Measurements from ENCODE around the gene ATF7IP.

Gene ATF7IP

DNA sequence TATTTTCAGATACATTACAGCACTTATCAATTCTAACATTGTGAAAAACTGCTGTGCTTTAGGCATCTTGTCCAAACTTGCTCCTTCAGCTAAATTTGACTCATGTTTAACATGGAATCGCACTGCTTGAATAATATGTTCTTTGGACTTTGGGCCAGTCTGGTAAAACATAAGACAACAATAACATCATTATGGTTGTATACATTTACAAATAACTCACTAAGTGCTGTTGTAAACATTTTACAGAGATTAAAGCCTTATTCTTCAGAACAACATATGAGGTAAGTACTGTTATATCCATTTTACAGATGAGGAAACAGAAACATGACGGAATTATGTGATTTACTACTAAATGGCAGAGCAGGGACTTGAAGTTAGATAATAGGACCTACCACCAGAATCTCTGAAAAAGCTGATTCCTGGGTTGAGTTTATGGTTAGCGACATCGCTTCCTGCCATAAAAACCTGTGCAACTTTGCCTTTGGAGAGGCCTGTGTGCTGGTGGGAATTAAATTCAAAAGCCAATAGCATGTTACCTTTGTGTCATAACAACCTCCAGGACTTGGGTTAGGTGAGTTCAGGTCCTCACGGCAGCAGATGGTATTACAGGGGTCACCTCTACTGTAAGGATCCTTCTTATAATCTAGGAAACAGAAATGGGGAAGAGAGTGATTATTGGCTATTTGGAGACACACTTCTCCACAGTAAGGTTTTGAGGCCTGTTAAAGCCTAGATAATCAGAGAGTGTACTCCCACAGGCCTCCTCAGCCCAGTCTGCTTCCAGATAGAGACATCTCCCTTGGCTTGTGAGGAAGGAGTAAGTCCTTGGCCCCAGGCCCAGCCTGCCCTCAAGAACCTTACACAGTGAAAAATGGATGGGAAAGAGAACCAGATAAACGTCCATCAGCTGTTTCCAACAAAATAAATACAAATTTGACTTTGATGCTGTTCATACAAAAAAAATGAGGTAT lies 140.4 kb downstream of the ATF7IP start:
- no peak for DNase-seq

DNA sequence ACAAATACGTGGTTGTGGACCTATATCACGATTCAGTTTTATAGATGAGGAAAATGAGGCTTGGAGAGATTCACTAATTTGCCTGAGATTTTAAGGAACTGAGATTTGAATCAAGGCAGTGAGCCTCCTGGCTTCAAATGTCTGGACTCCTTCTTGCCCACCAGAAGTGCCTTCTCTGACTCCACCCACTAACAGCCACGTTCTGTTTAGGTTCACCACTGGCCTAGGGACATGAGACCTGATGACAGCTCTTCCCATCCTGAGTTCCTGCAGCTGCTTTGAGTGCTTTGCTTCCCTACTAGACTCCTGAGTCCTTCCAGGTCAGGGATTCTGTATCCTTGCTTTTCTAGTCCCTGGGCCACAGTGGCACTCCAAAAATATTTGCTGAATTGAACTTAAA lies 145.1 kb downstream of the ATF7IP start:
- no peak for DNase-seq

DNA sequence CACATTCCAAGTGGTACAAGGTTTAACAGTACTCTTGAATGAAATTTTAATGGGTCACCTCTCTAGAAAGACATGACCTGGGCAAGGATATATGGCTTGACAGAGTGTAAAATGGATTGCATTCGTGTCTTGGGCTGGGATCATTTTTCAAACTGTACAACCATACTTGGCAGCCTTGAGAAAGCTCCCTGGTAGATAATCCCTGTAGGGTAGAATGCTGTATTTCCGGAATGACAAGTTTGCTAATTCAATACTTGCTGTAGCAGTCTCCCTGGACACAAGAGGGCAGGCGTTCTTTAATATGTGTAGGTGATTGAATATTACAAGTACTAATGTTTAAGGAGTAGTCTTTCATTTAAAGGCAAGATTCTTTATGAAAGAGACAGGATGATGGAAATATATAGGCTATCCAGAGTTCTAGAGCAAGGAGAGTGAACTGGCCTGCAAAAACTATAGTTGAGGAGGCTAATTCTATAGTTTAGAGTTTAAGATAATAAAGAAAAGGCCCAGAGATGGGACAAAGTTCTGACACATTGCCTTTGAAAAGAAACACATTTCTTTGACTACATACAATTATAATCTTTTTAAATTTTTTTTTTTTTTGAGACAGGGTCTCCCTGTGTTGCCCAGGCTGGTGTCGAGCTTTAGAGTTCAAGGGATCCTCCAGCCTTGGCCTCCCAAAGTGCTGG lies 148.8 kb downstream of the ATF7IP start:
- peak; percentile 27 for DNase-seq

DNA sequence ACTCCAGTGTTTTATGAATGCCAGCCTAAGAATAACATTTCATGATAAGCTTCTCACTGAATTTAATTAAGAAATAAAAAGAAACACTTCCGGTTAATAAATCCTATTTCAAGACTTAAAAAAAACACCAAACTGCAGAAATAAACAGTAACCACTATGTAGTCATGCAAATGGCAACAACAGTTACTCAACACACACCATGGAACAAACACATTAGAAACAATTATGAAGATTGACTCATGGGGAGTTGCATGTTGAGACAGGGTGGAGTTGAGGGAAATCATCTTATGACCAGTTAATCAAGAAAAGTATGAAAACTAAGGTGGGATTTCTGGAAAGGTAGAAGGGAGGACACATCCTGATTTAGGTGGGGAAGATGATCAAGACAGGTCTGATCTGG lies 149.5 kb downstream of the ATF7IP start:
- no peak for DNase-seq

DNA sequence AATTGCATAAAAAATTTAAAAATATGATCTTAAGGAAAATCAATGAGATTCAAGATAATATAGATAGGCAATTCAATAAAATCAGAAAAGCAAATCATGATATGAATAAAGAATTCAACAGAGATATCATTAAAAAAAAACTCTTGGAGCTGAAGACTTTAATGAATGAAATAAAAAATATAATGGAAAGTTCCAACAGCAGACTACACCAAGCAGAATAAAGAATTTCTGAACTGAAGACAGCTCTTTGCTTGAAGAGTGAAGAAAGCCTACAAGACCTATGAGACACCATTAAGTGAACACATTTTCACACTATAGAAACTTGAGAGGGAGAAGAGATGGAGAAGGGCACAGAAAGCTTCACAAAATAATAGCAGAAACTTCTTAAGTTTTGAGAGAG lies 156.3 kb downstream of the ATF7IP start:
- no peak for DNase-seq

DNA sequence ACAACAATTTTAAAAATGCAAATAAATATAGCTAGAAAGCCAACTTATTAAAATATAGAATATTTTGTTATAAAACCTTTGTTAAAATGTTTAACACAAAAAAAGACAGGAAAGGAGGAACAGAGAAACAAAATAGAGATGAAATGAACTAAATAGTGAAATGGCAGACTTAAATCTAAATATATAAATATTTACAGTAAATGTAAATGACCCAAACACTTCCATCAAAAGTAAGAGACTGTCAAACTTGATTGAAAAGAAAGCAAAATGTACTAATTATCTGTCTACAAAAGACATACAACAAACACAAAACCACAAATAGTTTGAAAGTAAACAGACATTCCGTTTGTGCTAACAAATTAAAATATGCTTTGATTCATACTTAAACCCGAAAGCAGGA lies 160.5 kb downstream of the ATF7IP start:
- DNase-seq = no peak

DNA sequence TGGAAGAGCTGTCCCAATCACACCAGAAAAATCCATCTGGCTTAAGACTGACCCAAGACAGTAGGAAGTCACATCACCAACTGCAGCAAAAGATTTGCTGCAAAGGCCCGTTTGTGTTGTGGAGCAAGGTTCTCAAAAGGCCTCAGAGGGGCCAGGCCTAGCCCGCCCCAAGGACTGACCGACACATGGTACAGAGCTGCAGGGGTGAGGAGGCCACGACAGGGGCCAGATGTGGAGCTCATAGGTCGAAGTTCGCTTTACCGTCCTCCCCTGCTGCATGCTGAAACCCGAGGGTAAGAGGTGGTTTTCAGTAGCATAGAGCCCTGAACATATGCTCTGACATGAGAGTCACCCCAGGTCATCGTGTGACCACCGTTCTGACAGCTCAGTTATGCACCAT lies 166.7 kb downstream of the ATF7IP start:
- no peak for DNase-seq

DNA sequence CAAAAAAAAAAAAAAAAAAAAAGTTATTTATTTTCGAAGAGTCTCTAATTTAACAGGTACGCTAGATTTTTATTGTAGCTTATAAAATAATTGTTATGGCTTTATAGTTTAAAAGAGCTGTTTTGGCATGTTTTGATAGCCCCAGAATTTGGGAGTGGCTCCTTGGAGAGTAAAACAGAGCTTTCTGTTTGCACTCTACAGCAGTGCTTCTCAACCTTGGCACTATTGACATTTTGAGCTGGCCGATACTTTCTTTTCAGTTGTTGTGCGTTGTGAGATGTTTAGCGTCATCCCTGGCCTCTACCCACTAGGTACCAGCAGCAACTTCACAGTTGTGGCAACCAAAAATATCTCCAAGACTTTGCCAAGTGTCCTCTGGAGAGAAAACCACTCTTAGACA lies 171.6 kb downstream of the ATF7IP start:
- no peak for DNase-seq

DNA sequence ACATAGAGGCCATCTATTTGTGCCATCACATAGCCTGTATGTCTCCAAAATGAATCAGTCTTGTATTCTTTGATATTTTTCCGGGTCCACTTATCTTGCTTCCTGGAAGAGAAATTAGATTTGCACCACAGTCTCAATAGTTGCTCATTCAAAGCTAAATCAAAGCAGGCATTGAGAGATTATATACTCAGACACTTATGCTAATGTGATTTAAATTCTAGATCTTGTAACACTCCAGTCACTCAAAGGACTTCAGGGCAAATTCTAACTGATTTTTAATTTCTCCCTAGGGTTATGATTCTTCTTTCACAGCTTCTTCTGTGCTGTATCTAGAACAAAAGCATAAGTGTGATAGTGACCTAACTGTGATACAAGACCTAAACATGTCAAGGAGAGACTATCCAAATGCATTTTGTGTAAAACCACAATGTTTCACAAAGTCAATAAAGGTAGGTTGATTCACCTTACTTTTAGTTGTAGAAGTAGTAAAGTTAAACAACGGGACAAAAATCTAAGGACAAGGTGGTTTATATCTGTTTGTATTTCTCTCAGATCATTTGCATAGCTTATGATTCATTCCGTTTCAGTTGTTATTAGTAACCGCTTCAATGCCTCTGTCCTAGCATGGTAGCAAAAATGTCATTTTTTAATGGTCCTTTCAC lies 175.4 kb downstream of the ATF7IP start:
- no peak for DNase-seq

DNA sequence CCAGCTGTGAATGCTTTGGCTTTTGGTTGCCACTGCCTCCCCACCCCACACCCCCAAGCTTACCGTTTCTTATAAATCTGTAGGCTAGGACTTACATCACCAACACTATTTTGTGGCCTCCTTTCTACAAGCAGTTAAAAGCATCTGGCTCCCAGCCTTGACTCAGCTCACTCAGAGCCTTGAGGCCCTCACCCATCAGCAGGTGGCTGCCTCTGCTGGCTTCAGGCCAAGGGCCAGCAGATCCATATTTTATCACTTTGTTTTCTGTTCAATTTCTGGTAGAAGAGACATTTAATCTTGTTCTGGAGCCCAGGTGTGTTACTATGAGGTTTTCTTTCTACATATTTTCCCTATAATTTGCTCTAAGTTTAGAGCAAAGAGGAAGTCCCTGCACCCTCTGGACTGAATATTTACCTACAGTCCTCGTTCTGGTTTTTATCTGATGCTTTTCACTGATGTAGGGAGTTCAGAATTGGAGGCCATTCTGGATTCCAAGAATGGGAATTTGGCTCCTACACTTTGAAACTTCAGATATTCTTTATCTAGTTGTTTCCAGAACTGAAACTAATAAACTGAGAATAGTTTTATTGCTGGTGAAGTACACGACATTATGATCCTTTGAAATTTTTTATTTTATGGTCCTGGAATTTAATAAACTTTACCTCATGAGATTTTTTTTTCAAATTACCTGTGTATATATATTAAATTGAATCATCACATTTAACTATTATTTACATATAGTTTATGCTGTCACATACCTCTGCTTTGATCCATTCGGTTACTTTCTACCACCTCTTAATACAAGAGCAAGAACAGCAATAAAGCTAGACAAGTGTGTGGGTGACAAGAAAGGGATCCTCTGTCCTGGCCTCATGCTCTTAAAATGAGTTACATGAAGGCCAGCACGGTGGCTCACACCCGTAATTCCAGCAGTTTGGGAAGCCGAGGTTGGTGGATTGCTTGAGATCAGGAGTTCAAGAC lies 180.0 kb downstream of the ATF7IP start:
- DNase-seq = no peak

DNA sequence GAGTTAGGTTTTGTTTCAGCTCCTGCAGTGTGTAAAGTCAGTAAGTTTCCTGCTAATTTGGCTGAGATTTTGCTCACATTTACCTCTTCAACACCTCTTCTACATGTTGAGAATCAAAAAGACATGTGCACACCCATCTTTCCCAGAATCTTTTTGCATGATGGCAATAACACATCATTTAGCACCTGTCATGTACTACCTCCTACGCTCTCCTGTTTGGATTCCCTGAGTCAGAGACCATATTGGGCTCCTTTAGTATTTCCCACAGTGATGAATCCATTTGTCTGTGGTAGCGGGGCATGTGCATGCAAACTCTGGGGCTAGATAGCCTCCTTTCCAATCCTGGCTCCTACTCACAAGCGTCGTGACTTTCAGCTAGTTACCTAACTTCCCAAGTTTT lies 182.1 kb downstream of the ATF7IP start:
- no peak for DNase-seq

DNA sequence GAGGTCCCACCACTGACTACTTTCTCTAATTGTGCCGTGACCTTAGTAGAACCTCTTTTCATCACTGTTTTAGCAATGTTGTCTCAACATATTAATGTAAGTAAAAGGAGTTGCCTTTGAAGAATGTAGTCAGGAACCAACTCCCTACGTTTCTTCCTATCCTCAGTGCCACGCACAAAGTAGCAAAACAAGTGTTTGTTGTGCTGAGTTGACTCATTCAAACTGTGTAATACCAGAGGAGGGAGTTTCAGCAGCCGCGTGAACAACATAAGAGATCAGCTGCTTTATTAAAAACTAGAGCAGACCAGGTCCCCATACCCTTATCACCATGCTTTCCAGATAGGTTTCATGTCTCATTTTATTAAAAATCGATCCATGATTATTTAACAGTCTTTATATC lies 183.1 kb downstream of the ATF7IP start:
- no peak for DNase-seq
